HEK293 (cell line): ENCODE data around the gene COL4A1.

Experiments used
- KLF10 ChIP-seq: fragments of 450-650 bp; IDR thresholded peaks from 2 replicates; pipeline ENCODE4 v1.5.1; 2018; ENCODE audit warnings: missing biosample characterization, mild to moderate bottlenecking, missing genetic modification characterization
- OVOL3 ChIP-seq: fragments of 450-650 bp; formaldehyde crosslinking; IDR thresholded peaks from 2 replicates; pipeline ENCODE4 v1.5.1; 2016; ENCODE audit warnings: missing biosample characterization, missing genetic modification characterization
- TCF7L2 ChIP-seq: IDR thresholded peaks from 2 replicates; pipeline ENCODE4 v1.6.1; 2011; ENCODE audit warnings: low read depth, mild to moderate bottlenecking, inconsistent platforms, low read length, moderate library complexity, borderline replicate concordance
- ZNF292 ChIP-seq: fragments of 450-650 bp; formaldehyde crosslinking; IDR thresholded peaks from 2 replicates; pipeline ENCODE4 v1.5.1; 2016; ENCODE audit warnings: low read depth, missing biosample characterization, missing genetic modification characterization, borderline replicate concordance
- ZNF416 ChIP-seq: fragments of 450-650 bp; formaldehyde crosslinking; IDR thresholded peaks from 2 replicates; pipeline ENCODE4 v1.5.1; 2016; ENCODE audit warnings: missing biosample characterization, missing genetic modification characterization
- TF ChIP-seq, protein P1 (sequence below): fragments of 450-650 bp; formaldehyde crosslinking; IDR thresholded peaks from 2 replicates; pipeline ENCODE4 v1.5.1; 2016; ENCODE audit warnings: missing biosample characterization, missing genetic modification characterization
- TF ChIP-seq, protein P2 (sequence below): fragments of 450-650 bp; formaldehyde crosslinking; IDR thresholded peaks from 2 replicates; pipeline ENCODE4 v1.5.1; 2016; ENCODE audit warnings: missing biosample characterization, missing genetic modification characterization

DNA sequence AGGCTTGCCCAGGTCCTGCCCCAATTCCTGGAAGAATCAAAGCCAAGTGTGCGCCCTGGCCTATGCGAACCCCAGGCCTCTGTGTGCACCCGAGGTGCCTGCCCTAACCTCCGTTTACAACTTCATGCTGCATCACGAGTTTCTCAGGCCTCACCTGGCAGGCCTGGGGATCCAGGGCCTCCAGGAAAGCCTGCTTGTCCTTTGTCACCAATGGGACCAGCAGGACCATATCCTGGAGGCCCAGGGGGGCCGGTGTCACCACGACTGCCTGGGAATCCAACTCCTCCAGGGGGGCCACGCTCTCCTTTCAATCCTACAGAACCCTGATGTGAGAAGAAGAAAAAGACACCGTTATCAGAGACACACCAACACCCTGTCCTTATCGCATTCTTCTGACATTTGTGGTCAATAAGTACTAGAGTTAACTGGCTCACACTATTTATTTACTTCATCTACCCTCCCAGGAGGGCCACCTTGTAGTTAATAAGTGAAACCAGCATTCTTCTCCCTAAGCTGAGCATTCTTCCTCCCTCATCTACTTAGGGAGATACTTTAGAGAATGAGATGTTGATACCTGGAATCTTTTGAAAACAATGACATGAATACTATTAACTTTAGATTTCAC lies 120.6 kb downstream of the COL4A1 start:
- TF ChIP-seq ZNF292: no peak
- no peak for TF ChIP-seq OVOL3 (tag by site-specific recombination)
- TF ChIP-seq TCF7L2: no peak
- TF ChIP-seq, protein P1, sequence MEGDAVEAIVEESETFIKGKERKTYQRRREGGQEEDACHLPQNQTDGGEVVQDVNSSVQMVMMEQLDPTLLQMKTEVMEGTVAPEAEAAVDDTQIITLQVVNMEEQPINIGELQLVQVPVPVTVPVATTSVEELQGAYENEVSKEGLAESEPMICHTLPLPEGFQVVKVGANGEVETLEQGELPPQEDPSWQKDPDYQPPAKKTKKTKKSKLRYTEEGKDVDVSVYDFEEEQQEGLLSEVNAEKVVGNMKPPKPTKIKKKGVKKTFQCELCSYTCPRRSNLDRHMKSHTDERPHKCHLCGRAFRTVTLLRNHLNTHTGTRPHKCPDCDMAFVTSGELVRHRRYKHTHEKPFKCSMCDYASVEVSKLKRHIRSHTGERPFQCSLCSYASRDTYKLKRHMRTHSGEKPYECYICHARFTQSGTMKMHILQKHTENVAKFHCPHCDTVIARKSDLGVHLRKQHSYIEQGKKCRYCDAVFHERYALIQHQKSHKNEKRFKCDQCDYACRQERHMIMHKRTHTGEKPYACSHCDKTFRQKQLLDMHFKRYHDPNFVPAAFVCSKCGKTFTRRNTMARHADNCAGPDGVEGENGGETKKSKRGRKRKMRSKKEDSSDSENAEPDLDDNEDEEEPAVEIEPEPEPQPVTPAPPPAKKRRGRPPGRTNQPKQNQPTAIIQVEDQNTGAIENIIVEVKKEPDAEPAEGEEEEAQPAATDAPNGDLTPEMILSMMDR: no peak
- TF ChIP-seq, protein P2, sequence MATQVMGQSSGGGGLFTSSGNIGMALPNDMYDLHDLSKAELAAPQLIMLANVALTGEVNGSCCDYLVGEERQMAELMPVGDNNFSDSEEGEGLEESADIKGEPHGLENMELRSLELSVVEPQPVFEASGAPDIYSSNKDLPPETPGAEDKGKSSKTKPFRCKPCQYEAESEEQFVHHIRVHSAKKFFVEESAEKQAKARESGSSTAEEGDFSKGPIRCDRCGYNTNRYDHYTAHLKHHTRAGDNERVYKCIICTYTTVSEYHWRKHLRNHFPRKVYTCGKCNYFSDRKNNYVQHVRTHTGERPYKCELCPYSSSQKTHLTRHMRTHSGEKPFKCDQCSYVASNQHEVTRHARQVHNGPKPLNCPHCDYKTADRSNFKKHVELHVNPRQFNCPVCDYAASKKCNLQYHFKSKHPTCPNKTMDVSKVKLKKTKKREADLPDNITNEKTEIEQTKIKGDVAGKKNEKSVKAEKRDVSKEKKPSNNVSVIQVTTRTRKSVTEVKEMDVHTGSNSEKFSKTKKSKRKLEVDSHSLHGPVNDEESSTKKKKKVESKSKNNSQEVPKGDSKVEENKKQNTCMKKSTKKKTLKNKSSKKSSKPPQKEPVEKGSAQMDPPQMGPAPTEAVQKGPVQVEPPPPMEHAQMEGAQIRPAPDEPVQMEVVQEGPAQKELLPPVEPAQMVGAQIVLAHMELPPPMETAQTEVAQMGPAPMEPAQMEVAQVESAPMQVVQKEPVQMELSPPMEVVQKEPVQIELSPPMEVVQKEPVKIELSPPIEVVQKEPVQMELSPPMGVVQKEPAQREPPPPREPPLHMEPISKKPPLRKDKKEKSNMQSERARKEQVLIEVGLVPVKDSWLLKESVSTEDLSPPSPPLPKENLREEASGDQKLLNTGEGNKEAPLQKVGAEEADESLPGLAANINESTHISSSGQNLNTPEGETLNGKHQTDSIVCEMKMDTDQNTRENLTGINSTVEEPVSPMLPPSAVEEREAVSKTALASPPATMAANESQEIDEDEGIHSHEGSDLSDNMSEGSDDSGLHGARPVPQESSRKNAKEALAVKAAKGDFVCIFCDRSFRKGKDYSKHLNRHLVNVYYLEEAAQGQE (tag by site-specific recombination): no peak
- TF ChIP-seq ZNF416 (tag by site-specific recombination): no peak
- TF ChIP-seq KLF10 (tag by site-specific recombination): no peak
